ENCODE results near the gene BMP6. TPM values are rescaled to one million over a fixed set of nuclear protein-coding genes. Genes with fewer than 3 reads are reported as not detected.
A peak's percentile ranks its signal among the peaks of the same experiment; 100 is the strongest.

The BMP6 gene
- total and polyA plus RNA-seq, 2 experiments from 2014 or later = 0.84 to 2.8 TPM

DNA sequence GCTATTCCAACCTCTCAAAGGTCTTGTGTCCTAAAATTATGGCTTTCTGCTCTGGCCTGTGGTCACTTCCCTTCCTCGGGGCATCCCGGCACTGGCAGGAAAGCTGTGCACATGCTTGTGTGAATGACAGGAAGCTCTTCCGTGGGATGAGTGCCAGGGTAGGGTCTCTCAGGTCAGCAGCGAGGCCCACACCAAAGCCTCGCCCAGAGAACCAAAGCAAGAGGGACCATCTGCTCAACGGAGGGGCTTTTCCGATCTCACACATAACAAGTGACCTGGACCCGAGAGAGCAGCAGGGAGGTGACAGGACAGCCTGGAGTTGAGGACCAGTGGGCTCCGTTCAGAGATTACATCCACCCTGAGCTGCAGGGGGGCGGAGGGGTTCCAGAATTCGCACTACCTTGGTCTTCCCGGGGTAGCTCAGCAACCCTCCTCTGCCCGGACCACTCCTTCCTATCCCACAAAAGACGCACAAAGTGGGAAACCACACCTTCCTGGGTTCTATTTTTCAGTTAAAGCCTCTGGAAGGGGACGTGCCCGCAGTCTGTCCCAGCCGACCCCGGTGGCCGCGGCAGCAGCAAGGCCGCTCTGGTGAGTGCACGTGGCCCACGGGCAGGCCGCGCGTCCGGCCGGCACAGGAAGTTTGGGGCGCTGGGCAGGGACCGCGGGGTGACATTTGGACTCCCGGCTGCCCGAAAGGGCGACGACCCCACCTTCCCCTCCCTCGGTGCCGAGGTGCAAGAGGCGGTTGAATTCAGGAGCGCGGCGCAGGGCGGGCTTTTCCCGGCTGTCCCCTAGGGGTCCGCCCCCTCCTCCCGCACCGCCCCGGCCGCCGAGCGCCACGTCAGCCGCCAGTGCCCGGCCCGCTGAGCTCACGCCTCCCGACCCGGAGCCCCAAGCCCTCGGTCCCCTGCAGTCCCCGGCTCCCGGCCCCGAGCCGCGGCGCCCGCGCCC lies 183.7 kb downstream of the BMP6 start:
- Histone ChIP-seq H3K4me1 (ENCODE audit: insufficient read depth) (peaks cover 14% of the 10 kb centered on the region; the same call in 1 of the 2 replicates), H3K27me3 (ENCODE audit: insufficient read depth) (peaks cover 9% of the 10 kb centered on the region; the same call in 1 of the 2 replicates), H2AFZ (peak overlapping the region; percentile 72; the same call in 1 of the 2 replicates), H3K36me3 (ENCODE audit: insufficient read depth) (no peaks in the 10 kb centered on the region), H4K20me1 (replicated peaks; ENCODE audit: insufficient read depth) (peaks cover 30% of the 10 kb centered on the region), H3K79me2 (replicated peaks; ENCODE audit: insufficient read depth) (peaks cover 50% of the 10 kb centered on the region), H3K4me3 (peak overlapping the region; percentile 83), H3K27ac (ENCODE audit: low read depth) (no peak overlapping the region), H3F3A (replicated peaks; ENCODE audit: low read depth) (peaks cover 10% of the 10 kb centered on the region; the same call in 1 of the 2 replicates), H3K4me2 (peak overlapping the region; percentile 95), H3K9me2 (ENCODE audit: insufficient read depth) (no peaks in the 10 kb centered on the region)
- Mint-ChIP-seq H3K27ac (no peak overlapping the region), H3K4me1 (peaks cover 8% of the 10 kb centered on the region), H3K4me3 (peak overlapping the region; percentile 88), H3K36me3 (ENCODE audit: low read depth) (peaks cover 10% of the 10 kb centered on the region; the same call in 2 of the 3 replicates), H3K27me3 (ENCODE audit: insufficient read depth, low read depth, poor library complexity) (no peaks in the 10 kb centered on the region), H3K9me3 (no peaks in the 10 kb centered on the region)
- DNase-seq (ENCODE audit: low spot score) (peak; percentile 77), ATAC-seq (peak; percentile 71)
- TF ChIP-seq CREB1 (CRISPR knock-in tag; IDR thresholded peaks at IDR 0.05; ENCODE audit: low read depth) (peak; percentile 30; the same call in 1 of the 2 replicates), POLR2AphosphoS5 (IDR thresholded peaks at IDR 0.05; ENCODE audit: low read depth) (peak; percentile 38; the same call in 1 of the 2 replicates)
- TF ChIP-seq, protein P1, sequence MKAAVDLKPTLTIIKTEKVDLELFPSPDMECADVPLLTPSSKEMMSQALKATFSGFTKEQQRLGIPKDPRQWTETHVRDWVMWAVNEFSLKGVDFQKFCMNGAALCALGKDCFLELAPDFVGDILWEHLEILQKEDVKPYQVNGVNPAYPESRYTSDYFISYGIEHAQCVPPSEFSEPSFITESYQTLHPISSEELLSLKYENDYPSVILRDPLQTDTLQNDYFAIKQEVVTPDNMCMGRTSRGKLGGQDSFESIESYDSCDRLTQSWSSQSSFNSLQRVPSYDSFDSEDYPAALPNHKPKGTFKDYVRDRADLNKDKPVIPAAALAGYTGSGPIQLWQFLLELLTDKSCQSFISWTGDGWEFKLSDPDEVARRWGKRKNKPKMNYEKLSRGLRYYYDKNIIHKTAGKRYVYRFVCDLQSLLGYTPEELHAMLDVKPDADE (IDR thresholded peaks at IDR 0.05) = no peak

GRCh38 chr6:7910298-7910653 lies 184.4 kb downstream of the BMP6 start:
- peaks cover 8% of the 10 kb centered on the region for H3K4me1 Mint-ChIP-seq
- Histone ChIP-seq H3K4me2 (peak overlapping the region; percentile 95; the same call in 1 of the 2 replicates), H3K27me3 (ENCODE audit: insufficient read depth) (peaks cover 9% of the 10 kb centered on the region; the same call in 1 of the 2 replicates), H3F3A (replicated peaks; ENCODE audit: low read depth) (peaks cover 10% of the 10 kb centered on the region; the same call in 1 of the 2 replicates), H4K20me1 (replicated peaks; ENCODE audit: insufficient read depth) (peaks cover 28% of the 10 kb centered on the region), H3K36me3 (ENCODE audit: insufficient read depth) (no peaks in the 10 kb centered on the region), H3K79me2 (replicated peaks; ENCODE audit: insufficient read depth) (peaks cover 45% of the 10 kb centered on the region), H3K9me2 (ENCODE audit: insufficient read depth) (no peaks in the 10 kb centered on the region), H3K4me3 (peak overlapping the region; percentile 83), H2AFZ (no peak overlapping the region), H3K27ac (ENCODE audit: low read depth) (no peak overlapping the region), H3K4me1 (ENCODE audit: insufficient read depth) (peaks cover 14% of the 10 kb centered on the region; the same call in 1 of the 2 replicates)
- peak; percentile 16 for DNase-seq (ENCODE audit: low spot score)
- H3K4me3 Mint-ChIP-seq = no peak overlapping the region; the same call in 2 of the 3 replicates
- H3K36me3 Mint-ChIP-seq (ENCODE audit: low read depth) = peaks cover 3% of the 10 kb centered on the region; the same call in 1 of the 3 replicates
- no peaks in the 10 kb centered on the region for H3K27me3 Mint-ChIP-seq (ENCODE audit: insufficient read depth, low read depth, poor library complexity)
- no peak overlapping the region for H3K27ac Mint-ChIP-seq
- ATAC-seq = no peak
- no peaks in the 10 kb centered on the region for H3K9me3 Mint-ChIP-seq
- TF ChIP-seq EZH2phosphoT487 (IDR thresholded peaks at IDR 0.05; ENCODE audit: unreplicated experiment) (no peak), CREB1 (CRISPR knock-in tag; IDR thresholded peaks at IDR 0.05; ENCODE audit: low read depth) (no peak), EZH2 (IDR thresholded peaks at IDR 0.05; ENCODE audit: low read depth, unreplicated experiment) (no peak), ZNF114 (CRISPR knock-in tag; IDR thresholded peaks at IDR 0.05) (no peak), ZNF331 (CRISPR knock-in tag; IDR thresholded peaks at IDR 0.05; ENCODE audit: low read depth) (no peak), POLR2AphosphoS5 (IDR thresholded peaks at IDR 0.05; ENCODE audit: low read depth) (no peak), CTCF (conservative IDR thresholded peaks at IDR 0.05; ENCODE audit: low read depth in 2 of 2) (no peak), JUNB (IDR thresholded peaks at IDR 0.05; ENCODE audit: unreplicated experiment) (no peak), STAT1 (IDR thresholded peaks at IDR 0.05; ENCODE audit: unreplicated experiment) (no peak)
- TF ChIP-seq, protein P2, sequence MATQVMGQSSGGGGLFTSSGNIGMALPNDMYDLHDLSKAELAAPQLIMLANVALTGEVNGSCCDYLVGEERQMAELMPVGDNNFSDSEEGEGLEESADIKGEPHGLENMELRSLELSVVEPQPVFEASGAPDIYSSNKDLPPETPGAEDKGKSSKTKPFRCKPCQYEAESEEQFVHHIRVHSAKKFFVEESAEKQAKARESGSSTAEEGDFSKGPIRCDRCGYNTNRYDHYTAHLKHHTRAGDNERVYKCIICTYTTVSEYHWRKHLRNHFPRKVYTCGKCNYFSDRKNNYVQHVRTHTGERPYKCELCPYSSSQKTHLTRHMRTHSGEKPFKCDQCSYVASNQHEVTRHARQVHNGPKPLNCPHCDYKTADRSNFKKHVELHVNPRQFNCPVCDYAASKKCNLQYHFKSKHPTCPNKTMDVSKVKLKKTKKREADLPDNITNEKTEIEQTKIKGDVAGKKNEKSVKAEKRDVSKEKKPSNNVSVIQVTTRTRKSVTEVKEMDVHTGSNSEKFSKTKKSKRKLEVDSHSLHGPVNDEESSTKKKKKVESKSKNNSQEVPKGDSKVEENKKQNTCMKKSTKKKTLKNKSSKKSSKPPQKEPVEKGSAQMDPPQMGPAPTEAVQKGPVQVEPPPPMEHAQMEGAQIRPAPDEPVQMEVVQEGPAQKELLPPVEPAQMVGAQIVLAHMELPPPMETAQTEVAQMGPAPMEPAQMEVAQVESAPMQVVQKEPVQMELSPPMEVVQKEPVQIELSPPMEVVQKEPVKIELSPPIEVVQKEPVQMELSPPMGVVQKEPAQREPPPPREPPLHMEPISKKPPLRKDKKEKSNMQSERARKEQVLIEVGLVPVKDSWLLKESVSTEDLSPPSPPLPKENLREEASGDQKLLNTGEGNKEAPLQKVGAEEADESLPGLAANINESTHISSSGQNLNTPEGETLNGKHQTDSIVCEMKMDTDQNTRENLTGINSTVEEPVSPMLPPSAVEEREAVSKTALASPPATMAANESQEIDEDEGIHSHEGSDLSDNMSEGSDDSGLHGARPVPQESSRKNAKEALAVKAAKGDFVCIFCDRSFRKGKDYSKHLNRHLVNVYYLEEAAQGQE (IDR thresholded peaks at IDR 0.05; ENCODE audit: unreplicated experiment) = no peak
